HG02981 (cell line): ENCODE data around the gene CCNG2.
"Not testable (repeated sequence)": the region's sequence is repeated elsewhere in the genome, so short reads cannot be mapped to it uniquely, and the experiment has no call there.

ENCODE experiments used
- ATAC-seq: cut with Tn5 transposase; IDR thresholded peaks from one replicate; pipeline ENCODE4 v1.9.1; 2021; ENCODE audit warnings: mild to moderate bottlenecking, moderate library complexity; ENCODE audit not compliant: unreplicated experiment

CCNG2 gene, protein sequence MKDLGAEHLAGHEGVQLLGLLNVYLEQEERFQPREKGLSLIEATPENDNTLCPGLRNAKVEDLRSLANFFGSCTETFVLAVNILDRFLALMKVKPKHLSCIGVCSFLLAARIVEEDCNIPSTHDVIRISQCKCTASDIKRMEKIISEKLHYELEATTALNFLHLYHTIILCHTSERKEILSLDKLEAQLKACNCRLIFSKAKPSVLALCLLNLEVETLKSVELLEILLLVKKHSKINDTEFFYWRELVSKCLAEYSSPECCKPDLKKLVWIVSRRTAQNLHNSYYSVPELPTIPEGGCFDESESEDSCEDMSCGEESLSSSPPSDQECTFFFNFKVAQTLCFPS

DNA sequence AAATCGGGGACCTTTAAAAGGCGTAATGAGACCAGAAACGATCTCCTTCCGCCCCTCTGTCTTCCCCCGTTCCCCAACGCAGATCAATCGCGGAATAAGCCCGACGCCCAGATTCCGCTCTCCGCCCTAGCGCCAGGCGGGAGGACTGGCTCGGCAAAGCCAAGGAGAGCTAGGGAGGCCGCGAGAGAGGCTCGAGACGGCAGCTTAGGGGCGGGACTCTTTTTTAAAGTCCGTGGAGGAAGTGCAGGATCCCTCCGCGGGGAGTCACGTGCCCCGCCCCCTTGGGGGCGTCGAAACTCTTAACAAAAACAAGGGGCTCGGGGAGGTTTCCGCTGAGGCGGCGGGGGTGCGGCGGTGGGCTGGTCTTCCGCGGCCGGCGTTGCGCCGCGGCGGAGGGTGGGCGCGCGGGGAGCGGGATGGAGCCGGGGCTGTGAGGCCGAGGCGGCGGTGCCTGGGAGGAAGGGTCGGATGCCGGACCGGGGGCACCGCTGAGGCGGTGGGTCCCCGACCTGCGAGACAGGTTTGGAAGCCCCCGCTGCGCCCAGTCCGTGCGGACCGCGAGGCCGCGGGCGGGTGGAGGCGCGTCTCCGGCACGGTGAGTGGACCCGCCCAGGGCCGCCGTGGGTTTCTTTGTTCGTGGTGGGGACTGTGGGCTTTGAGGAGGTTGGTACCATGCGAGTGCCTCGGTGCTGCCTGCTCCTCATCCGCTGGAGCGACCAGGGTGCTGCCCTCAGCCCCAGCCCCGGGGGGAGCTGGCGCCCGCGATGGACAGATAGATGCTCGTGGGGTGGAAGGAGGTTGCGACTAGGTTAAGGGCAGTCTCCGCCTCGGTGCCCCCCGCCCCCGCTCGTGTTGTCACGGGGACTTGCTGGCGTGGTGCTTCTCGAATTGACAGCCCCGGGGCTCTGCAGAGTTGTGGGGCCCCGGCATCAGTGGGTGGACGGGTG, at the start of gene CCNG2:
Gene CCNG2, plus strand, starts transcription at position 296 of the 947 bp plus-strand sequence. CDS start 1,326 bp downstream, outside the sequence.
- peak; percentile 14 for ATAC-seq

DNA sequence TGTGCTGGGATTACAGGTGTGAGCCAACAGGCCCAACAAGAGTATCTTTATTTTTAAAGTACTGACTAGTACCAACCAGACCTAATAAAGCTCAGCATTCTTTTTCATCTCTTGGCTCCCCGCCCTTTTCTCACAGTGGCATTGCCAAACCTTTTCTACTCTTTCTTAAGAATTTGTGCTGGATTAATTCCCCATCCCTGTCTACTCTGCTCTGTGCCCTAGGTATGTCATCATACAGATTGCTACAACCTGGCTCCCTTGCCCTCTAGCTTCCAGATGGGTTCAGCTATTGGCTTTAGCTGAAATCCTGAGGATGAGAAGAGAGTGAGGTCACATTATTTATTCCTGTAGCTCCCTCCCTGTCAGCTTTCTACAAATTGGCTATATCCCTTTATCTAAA, 46.3 kb upstream of the CCNG2 start:
- no peak for ATAC-seq

DNA sequence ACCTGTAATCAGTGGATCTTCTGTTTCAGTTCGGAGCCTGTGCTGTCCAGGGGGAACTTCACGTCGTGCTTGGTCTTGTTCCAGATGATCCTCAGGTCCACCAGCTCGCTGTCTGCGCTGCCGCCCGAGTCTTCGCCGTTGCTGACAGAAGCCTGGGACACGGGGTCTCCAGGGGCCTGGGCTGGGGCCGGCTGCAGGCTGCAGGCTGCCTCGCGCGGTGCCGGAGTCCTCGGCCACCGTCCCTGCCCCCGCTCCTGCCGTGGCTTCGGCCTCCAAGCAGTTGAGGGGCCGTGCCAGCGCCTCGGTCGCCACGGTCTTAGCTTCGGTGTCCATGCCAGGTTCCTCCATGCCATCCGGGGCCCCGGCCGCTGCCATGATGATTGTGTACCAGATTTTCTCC, 43.9 kb upstream of the CCNG2 start:
- ATAC-seq: no peak

DNA sequence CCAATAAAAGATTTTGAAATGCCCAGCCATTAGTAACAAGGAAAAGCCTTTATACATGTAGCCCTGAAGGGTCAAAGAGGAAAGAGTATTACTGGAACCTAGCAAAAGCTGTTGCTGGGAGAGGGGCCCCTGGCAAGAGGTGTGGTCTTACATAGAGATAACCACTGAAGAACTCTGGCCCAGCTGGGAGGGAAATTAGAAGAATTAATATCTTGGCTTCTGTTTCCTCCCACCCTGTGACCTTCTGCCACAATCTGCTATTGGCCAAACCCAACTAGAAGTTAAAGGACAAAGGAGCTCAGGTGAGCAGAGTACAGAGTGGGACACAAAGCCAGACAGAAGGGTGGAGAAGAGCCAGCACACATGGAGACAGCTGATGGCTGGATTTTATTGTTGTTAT, 39.3 kb upstream of the CCNG2 start:
- ATAC-seq: no peak

DNA sequence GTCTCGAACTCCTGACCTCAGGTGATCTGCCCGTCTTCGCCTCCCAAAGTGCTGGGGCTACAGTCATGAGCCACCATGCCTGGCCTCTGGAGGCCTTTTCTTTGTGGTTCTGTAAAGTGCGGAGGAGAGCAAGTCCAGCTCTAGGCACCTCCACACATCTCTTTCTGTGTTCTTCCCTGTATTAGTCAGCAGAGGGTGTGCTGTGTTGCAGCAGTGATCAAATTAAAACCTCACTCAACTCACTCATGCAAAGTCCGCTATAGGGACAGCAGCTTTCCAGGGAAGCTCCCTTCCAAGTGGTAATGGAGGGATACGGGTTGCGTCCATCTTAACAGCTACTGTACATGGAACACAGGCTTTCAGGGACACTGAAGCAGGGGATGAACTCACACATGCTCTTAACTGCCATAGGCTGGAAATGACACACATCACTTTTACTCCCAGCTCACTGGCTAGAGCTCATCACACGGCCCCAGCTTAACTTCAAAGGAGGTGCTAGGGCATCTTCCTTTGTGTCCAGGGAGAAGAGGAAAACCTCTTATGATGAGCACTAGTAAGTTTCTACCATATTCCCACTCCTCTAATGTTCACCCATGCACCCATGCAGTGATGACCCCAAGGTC, 36.0 kb upstream of the CCNG2 start:
- ATAC-seq: no peak

DNA sequence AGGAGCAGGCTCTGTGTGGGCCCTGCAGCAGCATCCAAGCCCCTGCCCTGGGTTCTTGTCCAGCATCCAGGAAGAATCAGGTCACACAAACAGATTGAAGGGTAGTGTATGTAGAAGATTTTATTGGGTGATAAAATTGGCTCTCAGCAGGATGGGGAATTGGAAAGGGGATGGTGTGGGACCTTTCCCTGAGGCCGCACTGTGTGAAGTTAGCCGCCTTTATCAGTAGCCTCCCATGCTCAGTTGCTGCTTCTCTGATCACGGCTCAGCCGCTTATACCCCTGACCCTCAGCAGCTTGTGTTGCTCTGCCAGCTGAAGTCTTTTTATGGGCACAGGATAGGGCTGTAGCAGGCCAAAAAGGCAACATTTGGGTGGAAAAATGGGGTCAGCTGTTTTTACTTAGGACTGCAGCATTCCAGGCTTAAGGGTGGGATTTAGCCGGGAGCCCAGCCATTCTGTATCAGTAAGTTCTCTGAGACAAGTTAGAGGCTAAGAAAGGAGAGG, 35.2 kb upstream of the CCNG2 start:
- no peak for ATAC-seq

DNA sequence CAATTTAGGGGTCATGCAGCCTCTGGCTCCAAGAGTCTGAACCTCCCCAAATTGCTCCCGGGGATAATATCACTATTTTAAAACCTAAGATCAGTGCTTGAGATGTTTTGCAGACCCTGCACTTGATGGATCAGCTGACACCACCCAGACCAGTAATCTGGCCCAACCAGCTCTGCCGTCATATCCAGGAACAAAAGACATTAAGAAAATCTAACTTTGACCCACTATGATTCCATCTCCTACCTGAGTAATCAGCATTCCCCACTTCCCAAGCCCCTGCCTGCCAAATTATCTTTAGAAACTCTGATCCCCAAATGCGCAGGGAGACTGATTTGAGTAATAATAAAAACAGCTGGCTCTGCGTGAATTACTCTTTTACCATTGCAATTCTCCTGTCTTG, 34.4 kb upstream of the CCNG2 start:
- no peak for ATAC-seq

DNA sequence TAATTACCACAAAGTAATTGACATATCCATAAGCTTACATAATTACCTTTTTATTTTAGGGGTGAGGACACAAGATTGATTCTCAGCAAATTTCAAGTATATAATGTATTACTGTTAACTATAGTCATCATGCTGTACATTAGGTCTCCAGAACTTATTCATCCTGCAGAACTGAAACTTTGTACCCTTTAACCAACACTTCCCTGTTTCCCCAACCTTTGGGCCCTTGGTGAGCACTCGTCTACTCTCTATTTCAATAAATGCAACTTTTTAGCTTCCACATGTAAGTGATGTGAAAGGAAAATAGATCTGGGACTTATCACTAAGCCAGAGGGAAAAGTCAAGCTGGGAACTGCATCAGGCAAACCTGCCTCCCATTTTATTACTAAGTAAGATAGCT, 33.6 kb upstream of the CCNG2 start:
- ATAC-seq: no peak

DNA sequence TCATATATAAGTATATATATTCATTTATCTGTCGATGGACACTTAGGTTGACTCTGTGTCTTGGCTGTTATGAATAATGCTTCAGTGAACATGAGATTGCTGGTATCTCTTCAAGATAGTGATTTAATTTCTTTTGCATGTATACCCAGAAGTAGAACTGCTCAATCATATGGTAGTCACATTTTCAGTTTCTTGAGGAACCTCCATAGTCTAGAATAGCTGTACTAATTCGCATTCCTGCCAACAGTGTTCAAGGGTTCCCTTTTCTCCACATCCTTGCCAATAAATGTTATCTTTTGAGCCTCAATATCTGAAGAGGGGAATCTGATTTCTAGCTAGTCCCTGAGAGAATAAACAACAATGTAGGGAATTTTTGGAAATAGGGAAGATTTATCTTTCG, 32.4 kb upstream of the CCNG2 start:
- ATAC-seq: no peak

DNA sequence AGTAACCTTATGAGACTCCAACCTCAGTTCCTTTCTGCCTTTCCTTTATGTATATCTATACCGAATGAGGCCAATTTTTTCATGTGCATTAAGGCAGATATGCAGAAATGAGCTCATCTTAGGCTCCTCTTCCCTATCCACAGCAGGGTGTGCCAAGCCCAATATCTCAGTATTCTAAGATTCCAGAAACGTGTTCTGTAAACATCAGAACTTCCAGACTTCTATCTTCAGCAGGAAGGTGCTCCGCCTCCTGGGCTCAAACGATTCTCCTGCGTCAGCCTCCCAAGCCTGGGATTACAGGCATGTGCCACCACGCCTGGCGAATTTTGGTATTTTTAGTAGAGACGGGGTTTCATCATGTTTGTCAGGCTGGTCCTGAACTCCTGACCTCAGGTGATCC, 31.0 kb upstream of the CCNG2 start:
- no peak for ATAC-seq

DNA sequence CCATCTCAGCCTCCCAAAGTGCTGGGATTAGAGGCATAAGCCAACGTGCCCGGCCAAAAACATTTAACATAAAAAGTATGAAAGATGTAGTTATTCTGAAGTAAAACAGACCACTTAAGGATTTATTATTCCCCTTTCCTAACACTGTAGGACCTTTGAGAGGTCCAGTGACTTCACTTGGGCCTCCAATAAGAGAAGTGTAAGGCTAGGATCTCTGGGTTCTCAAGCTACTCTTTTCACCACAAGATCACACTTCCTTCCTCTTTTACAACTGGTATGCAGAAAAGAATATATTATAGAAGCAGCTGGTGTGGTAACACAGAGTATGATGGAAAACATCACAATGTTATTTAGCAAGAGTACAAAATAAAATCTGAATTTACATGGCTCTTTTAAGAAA, 30.2 kb upstream of the CCNG2 start:
- peak; percentile 93 for ATAC-seq

DNA sequence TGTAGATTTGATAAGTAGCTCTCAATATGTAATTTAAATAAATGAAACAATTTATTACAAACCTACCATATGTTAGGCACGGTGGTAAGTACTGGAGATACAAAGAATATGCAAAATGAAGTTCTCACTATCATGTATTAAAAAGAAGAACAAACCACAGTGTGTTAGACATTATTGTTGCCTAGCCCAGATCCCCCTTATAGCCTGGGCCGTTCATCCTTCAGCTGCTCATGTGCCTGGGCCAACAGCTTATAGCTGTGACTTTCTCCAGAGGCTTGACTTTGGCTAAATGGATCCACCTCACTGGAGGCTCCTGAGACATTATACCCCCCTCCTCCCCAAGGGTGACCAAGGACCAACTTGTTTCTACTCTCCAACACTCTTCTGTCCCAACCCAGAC, 29.8 kb upstream of the CCNG2 start:
- ATAC-seq: peak; percentile 78

DNA sequence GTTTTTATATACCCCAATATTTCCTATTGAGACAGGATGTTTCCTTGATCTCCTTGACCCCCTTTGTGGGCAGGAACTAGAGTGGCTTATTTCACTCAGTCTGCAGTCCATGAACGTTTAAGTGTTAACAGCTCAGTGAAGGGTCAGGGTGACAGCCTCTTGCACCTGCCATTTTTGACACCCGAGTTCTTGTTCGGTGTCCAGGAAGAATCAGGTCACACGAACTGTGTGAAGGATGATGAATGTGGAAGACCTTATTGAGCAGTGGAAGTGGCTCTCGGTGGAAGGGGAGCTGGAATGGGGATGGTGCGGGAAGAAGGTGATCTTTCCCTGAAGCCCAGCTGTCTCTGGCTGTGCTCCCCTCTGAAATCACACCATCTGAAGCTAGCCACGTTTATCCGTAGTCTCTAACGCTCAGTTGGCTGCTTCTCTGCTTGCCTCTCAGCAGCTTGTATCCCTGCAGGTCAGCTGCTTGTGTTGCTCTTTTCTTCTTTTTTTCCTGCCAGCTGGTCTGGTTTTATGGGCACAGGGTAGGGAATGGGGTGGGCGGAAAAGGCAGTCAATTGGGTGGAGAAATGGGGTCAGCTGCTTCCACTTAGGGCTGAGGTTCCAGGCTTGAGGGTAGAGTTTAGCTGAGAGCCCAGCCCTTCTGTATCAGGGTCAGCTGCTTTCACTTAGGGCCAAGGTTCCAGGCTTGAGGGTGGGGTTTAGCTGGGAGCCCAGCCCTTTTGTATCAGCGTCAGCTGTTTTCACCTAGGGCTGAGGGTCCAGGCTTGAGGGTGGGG, 29.0 kb upstream of the CCNG2 start:
- ATAC-seq: no peak

DNA sequence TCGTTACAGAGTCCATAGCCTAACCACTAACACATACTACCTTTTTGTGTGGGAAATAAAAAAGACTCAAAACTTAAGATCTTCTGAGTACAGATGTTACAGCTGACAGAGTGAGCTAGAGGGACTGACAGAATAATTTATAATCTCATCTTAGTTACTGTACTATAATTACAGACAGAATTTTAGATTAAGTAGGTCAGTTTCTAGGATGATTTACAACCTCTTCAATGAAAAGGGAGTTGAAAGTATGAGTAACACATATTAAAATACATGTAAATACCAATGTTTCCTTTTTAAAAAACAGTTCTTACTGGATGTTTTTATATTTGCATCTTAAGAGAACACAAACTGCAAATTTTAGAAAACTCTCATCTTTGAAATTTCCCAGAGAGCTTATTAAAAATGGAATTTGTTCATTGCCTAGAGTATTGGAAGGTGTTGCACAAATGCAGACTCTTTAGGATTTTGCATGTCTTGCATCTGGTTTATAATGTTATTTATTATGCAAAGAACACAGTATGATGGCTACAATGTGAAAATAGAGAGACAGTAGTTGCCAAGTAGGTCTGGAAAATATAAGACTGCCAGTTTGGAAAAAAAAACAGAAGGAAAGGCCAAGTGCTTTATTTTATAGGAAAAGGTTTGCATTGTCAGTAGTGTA, 24.2 kb upstream of the CCNG2 start:
- ATAC-seq: no peak

DNA sequence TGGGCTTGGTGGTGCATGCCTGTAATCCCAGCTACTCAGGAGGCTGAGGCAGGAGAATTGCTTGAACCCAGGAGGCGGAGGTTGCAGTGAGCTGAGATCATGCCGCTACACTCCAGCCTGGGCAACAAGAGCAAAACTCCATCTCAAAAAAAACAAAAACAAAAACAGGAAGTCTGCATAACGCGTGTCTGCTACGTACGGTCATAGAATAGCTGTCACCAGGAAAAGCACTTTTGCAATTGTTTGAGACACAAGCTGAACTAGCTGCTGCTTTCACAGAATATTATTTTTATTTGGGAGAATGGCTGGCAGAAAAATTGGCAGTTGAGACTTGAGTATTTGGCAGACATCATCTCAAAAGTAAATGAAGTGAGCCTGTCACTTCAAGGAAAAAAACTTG, 19.6 kb upstream of the CCNG2 start:
- ATAC-seq: not testable (repeated sequence)

DNA sequence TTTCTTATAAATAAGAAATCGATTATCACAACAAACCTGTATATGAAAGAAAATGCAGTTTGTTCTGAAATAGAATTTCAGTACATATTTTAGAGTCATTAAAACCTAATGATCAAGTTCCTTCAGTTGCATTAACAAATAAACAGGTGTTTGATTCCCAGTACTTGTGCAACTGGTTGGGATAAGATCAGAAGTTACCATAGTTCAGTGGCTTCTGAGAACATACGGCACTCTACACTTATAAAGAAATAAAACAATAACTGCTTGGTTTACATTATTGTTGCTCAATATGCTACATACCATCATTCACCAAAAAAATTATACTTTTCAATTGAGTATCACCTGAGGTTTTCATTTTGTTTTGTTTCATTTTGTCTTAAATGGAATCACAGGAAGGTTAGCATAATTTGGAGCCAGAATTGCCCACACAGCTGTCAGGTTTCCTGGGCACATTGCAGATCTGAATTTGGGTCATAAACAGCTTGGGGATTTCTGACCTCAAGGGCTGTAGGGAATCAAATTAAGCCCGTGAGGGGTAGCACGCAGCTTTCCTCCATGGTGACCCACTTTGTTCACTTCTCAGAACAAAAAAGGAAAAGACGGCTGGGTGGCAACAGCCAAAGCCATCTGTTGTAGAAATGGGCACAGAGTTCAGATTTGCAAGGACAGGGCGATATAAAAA, 14.9 kb upstream of the CCNG2 start:
- no peak for ATAC-seq

DNA sequence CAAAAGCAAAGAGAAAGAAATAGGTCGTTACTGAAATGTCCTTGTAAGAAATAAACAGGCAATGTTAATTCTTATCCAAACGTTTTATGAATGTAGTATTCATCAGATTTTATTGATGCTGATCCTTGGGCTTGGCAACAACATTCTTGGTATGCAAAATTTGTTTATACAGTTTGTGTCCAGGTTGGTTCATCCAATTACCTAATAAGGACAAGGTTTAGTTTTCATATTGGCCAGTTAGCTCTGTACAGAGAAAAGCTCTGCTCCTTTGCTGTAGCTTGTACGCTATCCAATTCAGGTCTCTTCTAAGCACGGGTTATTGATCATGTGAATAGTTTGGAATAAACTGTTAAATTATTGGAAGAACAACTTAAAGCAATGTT, 14.4 kb upstream of the CCNG2 start:
- ATAC-seq: no peak

DNA sequence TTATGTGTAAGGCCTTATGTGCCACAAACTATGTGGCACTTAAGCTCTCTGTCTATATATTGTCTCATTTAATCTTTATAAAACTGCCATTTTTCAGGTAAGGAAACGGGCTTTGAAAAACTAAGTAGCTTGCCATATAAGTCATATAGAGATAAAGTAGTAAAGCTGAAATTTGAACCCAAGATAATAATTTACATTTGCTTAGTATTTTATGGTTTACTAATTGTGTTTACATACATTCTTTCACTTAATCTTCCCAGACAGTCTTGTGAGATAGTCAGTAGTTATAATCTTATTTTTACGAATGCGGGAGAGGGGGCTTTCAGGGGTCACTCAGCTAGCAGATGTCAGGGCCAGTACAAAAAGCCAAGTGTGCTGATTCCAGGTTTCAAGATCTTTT, 13.9 kb upstream of the CCNG2 start:
- ATAC-seq: no peak

DNA sequence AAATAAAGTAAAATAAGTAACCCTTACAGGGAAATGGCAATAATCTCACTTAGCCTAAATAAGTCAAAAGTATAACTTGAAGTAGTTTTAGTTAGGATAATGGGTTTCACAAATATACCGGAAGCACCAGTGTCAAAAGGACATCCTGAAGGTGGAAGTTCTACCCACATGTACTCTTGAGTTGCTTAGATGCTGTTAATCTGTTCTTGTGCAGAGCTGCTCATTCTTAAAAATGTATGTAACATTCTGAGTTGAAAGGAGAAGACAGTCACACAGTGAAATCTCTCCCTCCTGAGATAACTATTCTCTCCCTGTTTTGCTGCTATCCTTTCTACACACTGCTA, 11.2 kb upstream of the CCNG2 start:
- no peak for ATAC-seq
